ENCODE measurements around the gene ZC3H12D.

The ZC3H12D gene

DNA sequence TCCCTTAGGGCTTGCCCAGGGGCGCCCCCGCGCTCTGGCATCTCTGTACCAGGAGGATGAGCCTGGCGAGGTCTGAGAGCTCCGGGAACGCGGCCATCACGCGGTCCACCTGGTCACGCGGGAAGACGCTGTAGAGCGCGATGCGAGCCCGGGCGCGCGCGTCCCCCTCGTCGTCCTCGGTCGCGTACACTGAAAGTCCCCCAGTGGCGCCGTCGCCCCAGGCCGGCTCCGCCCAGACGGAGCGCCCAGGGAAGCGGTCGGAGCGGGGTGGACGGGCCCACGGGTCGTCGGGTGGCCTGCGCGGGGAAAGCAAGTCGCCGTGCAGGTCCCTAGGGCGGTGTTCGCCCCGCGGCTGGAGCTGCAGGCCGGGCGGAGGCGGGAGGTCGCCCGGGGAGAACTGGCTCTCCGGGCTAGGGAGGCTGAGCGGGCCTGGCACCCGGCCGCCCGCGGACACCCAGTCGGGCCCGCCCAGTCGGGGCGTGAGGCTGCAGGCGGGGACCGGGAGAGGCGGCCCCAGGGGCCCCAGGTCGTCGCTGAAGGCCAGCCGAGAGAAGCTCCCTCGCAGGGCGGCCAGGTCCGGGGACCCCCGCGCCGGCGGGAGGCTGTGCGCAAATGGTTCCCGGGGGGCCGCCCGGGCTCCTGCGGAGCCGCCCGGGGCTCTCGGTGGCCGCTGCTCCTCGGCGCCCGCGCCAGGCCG is 34.0 kb downstream of the ZC3H12D start:
- Histone ChIP-seq H3K9ac (ENCODE audit: low read depth, low read length, poor library complexity) (peak overlapping the region; percentile 83), H3K23ac (ENCODE audit: low read depth, low read length, poor library complexity) (peak overlapping the region; percentile 74), H2AFZ (ENCODE audit: low read length) (peak overlapping the region; percentile 29), H3K27ac (replicated peaks; ENCODE audit: low read length) (no peak overlapping the region), H3K36me3 (replicated peaks in 1 of 2; ENCODE audit: control insufficient read depth in 2 of 2, insufficient read depth in 2 of 2, low read length in 2 of 2) (no peaks in the 10 kb centered on the region), H3K18ac (ENCODE audit: low read length) (peak overlapping the region; percentile 90), H3K14ac (ENCODE audit: low read length) (peak overlapping the region; percentile 85), H2BK12ac (ENCODE audit: low read length) (peak overlapping the region; percentile 65), H4K8ac (ENCODE audit: low read depth, low read length) (no peak overlapping the region), H3K4me2 (ENCODE audit: insufficient read depth, low read length, poor library complexity, severe bottlenecking) (peak overlapping the region; percentile 82), H3K27me3 (ENCODE audit: control insufficient read depth in 3 of 3, insufficient read depth in 3 of 3, low read depth in 1 of 3, low read length in 3 of 3) (peaks cover 15 to 47% (median 36%) of the 10 kb centered on the region in 3 experiments), H2BK15ac (ENCODE audit: low read length) (peak overlapping the region; percentile 6), H3K9me3 (replicated peaks in 1 of 2; ENCODE audit: control insufficient read depth in 2 of 2, insufficient read depth in 1 of 2, low read depth in 1 of 2, low read length in 2 of 2) (no peaks in the 10 kb centered on the region), H4K91ac (ENCODE audit: low read depth, low read length, poor library complexity) (no peak overlapping the region), H2BK120ac (ENCODE audit: low read depth, low read length) (no peak overlapping the region), H3K4me1 (ENCODE audit: control insufficient read depth in 2 of 2, insufficient read depth in 1 of 2, low read depth in 1 of 2, low read length in 2 of 2) (no peaks in the 10 kb centered on the region), H2AK5ac (ENCODE audit: low read depth, low read length) (no peak overlapping the region), H3K79me1 (ENCODE audit: low read depth, low read length) (no peaks in the 10 kb centered on the region), H2BK5ac (ENCODE audit: low read length) (peak overlapping the region; percentile 6), H3K4ac (ENCODE audit: low read length) (no peak overlapping the region), H3K4me3 (ENCODE audit: low read length in 2 of 2) (peak overlapping the region in 1 of 2 donors; percentile 78)
- WGBS, 2 donors (ENCODE audit: extremely low coverage in 2 of 2, insufficient read length in 2 of 2, insufficient replicate concordance in 1 of 2) = no CpG with 5 or more reads among the region's 89 CpGs
- no peak for DNase-seq (ENCODE audit: low spot score)

DNA sequence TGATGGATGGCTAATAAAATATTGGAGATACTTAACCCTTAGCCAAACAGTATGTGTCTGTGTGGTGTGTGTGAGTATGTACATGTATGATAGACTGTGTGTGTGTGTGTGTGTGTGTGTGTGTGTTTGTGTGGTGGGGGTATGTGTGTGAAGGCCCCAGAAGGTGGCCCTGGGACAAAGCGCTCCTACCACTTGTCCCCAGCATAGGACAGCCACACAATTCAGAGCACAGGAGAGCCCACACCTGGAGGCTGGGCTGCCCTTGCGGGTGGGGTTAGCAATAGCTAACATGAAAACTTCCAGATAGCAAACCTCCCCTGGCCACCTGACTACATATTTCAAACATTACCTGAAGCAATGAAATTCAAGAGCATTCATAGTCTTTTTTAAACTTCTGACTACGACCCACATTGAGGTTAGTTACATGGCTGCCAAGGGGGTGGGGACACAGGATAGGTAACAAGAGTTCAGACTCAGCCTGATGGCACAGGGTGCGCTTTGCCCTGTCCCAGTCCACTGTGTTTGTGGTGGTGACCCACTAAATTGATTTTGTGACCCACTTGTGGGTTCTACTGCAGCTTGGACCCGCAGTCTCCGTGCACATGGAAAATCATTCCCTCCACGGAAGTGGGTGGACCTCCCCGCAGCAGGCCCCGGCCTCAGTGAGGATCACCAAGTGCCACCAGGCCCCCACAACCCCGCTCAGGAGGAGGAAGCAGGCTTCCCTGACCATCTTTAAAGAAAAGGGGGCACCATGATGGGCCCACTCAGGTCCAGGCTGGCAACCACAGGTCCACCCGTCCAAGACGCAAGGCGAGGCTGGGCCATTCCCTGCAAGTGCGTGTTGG is 34.8 kb downstream of the ZC3H12D start:
- Histone ChIP-seq H4K8ac (ENCODE audit: low read depth, low read length) (no peak overlapping the region), H3K27ac (replicated peaks; ENCODE audit: low read length) (no peak overlapping the region), H3K27me3 (ENCODE audit: control insufficient read depth in 3 of 3, insufficient read depth in 3 of 3, low read depth in 1 of 3, low read length in 3 of 3) (peaks cover 15 to 47% (median 36%) of the 10 kb centered on the region in 3 experiments), H3K9me3 (replicated peaks in 1 of 2; ENCODE audit: control insufficient read depth in 2 of 2, insufficient read depth in 1 of 2, low read depth in 1 of 2, low read length in 2 of 2) (no peaks in the 10 kb centered on the region), H3K79me1 (ENCODE audit: low read depth, low read length) (no peaks in the 10 kb centered on the region), H2BK120ac (ENCODE audit: low read depth, low read length) (no peak overlapping the region), H2AK5ac (ENCODE audit: low read depth, low read length) (no peak overlapping the region), H4K91ac (ENCODE audit: low read depth, low read length, poor library complexity) (no peak overlapping the region), H3K14ac (ENCODE audit: low read length) (no peak overlapping the region), H2BK12ac (ENCODE audit: low read length) (peak overlapping the region; percentile 65), H2BK15ac (ENCODE audit: low read length) (peak overlapping the region; percentile 6), H3K4me1 (ENCODE audit: control insufficient read depth in 2 of 2, insufficient read depth in 1 of 2, low read depth in 1 of 2, low read length in 2 of 2) (no peaks in the 10 kb centered on the region), H3K4me2 (ENCODE audit: insufficient read depth, low read length, poor library complexity, severe bottlenecking) (peak overlapping the region; percentile 82), H3K36me3 (replicated peaks in 1 of 2; ENCODE audit: control insufficient read depth in 2 of 2, insufficient read depth in 2 of 2, low read length in 2 of 2) (no peaks in the 10 kb centered on the region), H3K4ac (ENCODE audit: low read length) (no peak overlapping the region), H3K18ac (ENCODE audit: low read length) (peak overlapping the region; percentile 90), H2AFZ (ENCODE audit: low read length) (no peak overlapping the region), H3K9ac (ENCODE audit: low read depth, low read length, poor library complexity) (no peak overlapping the region), H2BK5ac (ENCODE audit: low read length) (peak overlapping the region; percentile 6), H3K4me3 (ENCODE audit: low read length in 2 of 2) (peak overlapping the region in 1 of 2 donors; percentile 78), H3K23ac (ENCODE audit: low read depth, low read length, poor library complexity) (peak overlapping the region; percentile 74)
- DNase-seq (ENCODE audit: low spot score) = no peak
- WGBS, 2 donors (ENCODE audit: extremely low coverage in 2 of 2, insufficient read length in 2 of 2, insufficient replicate concordance in 1 of 2) = no CpG with 5 or more reads among the region's 14 CpGs

DNA sequence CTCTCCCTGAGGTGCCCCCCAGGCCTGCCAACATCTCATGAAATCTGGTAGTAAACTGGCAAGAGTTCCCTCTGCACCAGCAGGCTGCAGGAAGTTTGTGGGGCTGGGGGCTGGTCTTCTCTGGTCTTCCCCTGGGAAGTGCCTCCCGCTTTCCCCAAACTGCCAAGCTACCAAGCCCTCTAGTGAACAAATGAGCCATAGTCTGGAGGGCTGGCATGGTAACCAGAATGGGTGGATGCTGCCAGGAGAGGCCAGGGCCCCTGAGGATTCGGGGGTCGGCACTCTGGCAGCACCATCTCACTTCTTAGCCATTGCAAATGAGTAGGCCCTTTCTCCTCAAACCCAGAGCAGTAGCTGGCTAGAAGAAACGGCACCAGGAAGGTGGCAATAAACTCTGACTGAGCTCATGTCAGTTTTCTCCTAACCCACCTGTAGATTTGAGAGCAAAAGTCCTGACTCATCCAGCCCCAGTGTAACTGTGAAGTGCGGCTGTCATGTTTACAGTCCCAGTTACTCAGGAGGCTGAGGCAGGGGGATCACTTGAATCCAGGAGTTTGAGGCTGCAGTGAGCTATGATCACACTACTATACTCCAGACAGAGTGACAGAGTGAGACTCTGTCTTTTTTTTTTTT is 35.9 kb downstream of the ZC3H12D start:
- Histone ChIP-seq H2BK15ac (ENCODE audit: low read length) (no peak overlapping the region), H2AFZ (ENCODE audit: low read length) (no peak overlapping the region), H3K14ac (ENCODE audit: low read length) (no peak overlapping the region), H3K18ac (ENCODE audit: low read length) (no peak overlapping the region), H3K27me3 (ENCODE audit: control insufficient read depth in 3 of 3, insufficient read depth in 3 of 3, low read depth in 1 of 3, low read length in 3 of 3) (peaks cover 15 to 42% (median 36%) of the 10 kb centered on the region in 3 experiments), H3K4me3 (ENCODE audit: low read length in 2 of 2) (no peak overlapping the region), H3K36me3 (replicated peaks in 1 of 2; ENCODE audit: control insufficient read depth in 2 of 2, insufficient read depth in 2 of 2, low read length in 2 of 2) (no peaks in the 10 kb centered on the region), H2BK12ac (ENCODE audit: low read length) (no peak overlapping the region), H3K4me1 (ENCODE audit: control insufficient read depth in 2 of 2, insufficient read depth in 1 of 2, low read depth in 1 of 2, low read length in 2 of 2) (no peaks in the 10 kb centered on the region), H4K91ac (ENCODE audit: low read depth, low read length, poor library complexity) (no peak overlapping the region), H3K79me1 (ENCODE audit: low read depth, low read length) (no peaks in the 10 kb centered on the region), H3K9ac (ENCODE audit: low read depth, low read length, poor library complexity) (no peak overlapping the region), H2AK5ac (ENCODE audit: low read depth, low read length) (no peak overlapping the region), H3K4ac (ENCODE audit: low read length) (no peak overlapping the region), H3K4me2 (ENCODE audit: insufficient read depth, low read length, poor library complexity, severe bottlenecking) (no peak overlapping the region), H2BK120ac (ENCODE audit: low read depth, low read length) (no peak overlapping the region), H3K27ac (replicated peaks; ENCODE audit: low read length) (no peak overlapping the region), H2BK5ac (ENCODE audit: low read length) (no peak overlapping the region), H4K8ac (ENCODE audit: low read depth, low read length) (no peak overlapping the region), H3K23ac (ENCODE audit: low read depth, low read length, poor library complexity) (no peak overlapping the region), H3K9me3 (replicated peaks in 1 of 2; ENCODE audit: control insufficient read depth in 2 of 2, insufficient read depth in 1 of 2, low read depth in 1 of 2, low read length in 2 of 2) (peaks cover 0 to 4% of the 10 kb centered on the region in 2 donors)
- WGBS, 2 donors (ENCODE audit: extremely low coverage in 2 of 2, insufficient read length in 2 of 2, insufficient replicate concordance in 1 of 2) = no CpG with 5 or more reads among the region's 5 CpGs
- no peak for DNase-seq (ENCODE audit: low spot score)
